ENCODE data around the gene SLC29A3.
"Not testable (repeated sequence)": the region's sequence is repeated elsewhere in the genome, so short reads cannot be mapped to it uniquely, and the experiment has no call there.

The SLC29A3 gene

DNA sequence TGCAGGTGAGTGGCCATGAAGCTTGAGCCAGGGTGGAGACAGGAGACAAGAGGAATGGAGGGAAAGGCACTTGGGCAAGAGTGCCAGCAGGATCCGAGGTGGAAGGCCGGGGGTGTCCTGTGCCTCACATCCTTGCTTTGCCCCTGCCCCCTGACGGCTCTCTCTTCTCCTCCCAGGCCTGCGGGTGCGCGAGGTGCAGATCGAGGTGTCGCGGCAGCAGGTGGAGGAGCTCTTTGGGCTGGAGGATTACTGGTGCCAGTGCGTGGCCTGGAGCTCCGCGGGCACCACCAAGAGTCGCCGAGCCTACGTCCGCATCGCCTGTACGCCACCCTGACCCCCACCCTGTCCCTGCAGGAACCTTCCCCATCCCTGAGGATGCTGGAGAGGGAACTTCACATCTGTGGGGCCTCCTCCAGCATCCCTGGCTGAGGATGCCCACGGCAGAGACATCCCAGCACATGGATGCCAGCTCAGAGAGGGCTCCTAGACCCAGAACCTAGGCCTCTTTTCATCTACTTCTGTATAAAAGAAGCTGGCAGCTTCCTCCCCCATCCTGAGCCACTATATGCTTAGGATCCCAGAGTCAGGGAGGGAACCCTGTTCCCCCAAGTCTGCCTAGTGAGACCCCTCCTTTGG, 34.4 kb upstream of the SLC29A3 start:
- no peak for DNase-seq

- peak; percentile 59 for DNase-seq
These were observed 33.9 kb upstream of the SLC29A3 start for GRCh38 chr10:71285180-71285545.

DNA sequence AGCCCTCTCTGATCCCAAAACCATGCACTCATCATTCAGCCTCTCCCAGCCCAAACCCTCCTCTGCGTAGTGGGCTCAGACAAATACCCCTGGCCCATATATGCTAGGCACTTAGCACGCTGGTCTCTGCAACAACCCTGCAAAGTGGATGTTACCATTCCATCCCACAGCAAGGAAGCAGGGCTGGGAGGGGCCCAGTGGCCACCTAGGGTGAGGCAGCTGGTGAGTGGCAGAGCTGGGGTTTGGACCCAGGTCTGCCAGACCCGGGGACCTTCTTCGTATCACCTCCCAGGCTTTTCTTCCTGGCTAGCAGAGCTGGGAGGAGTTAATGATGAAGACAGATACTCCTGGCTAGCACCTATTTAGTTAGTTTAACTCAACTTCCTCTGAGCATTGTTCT, 33.1 kb upstream of the SLC29A3 start:
- no peak for DNase-seq

- no peak for DNase-seq
These were observed 32.4 kb upstream of the SLC29A3 start for GRCh38 chr10:71286521-71287294.

GRCh38 chr10:71287456-71287855, 31.6 kb upstream of the SLC29A3 start:
- DNase-seq: no peak

DNA sequence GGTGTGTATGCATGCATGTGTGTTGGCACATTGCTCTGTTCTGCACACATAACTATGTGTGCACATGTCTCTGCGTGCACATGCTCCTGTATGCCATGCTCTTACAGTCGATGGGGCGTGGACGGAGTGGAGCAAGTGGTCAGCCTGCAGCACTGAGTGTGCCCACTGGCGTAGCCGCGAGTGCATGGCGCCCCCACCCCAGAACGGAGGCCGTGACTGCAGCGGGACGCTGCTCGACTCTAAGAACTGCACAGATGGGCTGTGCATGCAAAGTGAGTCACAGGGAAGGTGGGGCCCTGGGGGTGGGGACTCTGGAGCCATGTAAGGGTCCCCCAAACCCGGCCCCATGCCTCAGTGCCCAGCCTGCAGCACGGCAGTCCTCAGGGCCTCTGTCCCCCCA, 30.6 kb upstream of the SLC29A3 start:
- no peak for DNase-seq

DNA sequence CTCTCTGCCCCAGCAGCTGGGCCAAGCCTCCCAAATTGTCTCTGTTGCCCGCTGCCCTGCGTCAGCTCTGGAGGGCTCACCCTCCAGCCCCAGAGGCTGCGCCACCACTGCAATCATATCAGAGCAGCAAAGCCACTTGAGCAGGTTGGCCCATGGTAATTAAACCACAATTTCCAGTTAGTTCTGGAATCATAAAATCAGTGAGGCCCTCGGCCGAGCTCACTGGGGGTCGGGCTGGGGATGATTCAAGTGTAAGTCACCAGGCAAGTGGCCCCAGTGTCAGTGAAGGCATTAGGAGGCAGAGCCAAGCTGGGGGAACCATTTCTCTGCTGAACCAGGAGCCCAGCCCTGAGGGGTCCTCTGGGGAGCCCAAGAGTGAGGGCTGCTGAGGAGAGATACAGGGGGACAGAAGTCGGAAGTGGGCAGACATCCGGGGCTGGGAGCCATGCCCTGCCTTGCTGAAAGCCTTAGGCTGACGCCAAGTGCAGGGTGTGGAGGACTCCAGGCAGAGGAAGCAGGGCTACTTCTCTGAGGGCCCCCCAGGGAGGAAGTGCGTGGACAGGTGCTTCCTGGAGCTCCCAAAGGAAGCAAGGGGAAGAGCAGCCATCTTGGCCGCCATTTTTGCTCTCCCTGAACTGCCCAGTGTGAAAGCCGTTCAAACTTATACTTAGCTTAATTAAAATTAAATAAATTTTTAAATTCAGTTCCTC, 29.5 kb upstream of the SLC29A3 start:
- no peak for DNase-seq

DNA sequence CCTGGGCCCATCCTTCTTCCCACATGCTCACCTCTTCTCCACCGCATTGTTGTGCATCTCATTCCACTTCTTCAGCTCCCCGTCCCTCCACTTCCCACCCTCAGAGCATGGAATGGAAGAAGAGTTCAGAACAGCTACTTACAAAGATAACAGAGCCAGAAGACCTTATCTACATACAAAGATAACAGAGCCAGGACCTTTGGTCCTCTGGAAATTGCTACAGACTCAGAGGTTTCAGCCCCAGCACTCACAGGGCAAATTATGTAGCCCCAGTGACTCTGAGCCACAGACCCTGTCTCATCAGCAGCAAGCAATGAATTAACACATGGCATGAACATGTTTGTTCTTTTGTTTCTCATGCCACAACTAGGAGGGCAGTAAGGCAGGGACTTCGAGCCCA, 28.7 kb upstream of the SLC29A3 start:
- DNase-seq: no peak

DNA sequence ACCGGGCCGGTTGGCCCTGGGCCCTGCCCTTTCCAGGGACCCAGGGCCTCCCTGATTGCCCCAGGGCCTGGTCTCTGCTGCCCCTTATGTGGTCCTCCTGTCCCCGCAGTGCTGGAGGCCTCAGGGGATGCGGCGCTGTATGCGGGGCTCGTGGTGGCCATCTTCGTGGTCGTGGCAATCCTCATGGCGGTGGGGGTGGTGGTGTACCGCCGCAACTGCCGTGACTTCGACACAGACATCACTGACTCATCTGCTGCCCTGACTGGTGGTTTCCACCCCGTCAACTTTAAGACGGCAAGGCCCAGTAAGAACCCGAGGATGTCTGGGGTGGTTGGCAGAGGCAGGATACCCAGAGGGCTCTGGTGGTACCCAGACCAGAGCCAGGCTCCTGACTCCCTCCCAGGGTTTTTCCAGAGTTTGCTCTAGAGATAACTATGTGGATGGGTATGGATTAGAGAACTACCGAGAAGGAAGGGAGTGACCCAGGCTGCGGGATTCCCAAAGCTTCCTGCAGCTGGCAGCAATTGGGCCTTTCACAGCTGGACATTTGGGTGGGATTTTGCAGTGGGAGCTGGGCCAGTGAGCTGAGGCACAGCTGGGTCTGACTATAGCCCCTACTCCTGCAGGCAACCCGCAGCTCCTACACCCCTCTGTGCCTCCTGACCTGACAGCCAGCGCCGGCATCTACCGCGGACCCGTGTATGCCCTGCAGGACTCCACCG, 28.1 kb upstream of the SLC29A3 start:
- DNase-seq: no peak

- DNase-seq: no peak
These were observed 27.5 kb upstream of the SLC29A3 start for GRCh38 chr10:71291528-71291900.

DNA sequence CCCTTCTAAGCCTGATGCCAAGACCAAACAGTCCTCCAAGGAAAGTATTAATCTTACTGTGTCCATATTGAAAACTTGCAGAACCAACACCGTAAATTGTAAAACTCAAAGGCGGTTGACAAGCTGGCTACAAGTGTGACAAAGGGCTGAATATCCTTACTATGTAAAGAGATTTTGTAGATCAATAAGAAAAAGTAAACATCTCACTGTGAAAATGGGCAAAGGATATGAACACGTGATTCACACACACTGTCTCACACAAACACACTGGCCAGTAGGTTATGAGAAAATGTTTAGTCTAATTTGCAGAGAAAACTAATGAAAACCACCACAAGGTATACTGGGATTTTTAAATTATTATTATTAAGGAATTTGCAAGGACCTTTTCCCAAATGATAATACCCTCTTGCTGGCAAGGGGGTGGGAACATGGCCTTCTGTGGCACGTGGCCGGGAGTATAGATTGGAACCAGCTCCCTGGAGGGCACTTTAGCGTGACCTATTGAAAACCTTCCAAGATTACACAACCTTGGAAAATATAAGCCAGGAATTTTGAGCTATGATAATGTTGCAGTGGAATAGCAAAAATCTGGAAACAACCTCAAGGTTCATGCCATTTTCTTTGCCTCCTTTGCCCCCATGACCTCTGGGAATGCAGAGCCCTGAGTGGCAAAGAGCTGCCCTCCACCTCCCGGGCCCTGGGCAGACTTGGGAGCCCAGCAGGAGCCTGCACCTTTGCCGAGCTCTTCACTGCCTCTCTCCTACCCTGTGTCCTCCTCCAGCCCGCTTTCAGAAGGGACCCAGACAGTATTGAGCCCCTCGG, 26.2 kb upstream of the SLC29A3 start:
- no peak for DNase-seq

GRCh38 chr10:71293446-71294084, 25.5 kb upstream of the SLC29A3 start:
- peak; percentile 46 for DNase-seq

DNA sequence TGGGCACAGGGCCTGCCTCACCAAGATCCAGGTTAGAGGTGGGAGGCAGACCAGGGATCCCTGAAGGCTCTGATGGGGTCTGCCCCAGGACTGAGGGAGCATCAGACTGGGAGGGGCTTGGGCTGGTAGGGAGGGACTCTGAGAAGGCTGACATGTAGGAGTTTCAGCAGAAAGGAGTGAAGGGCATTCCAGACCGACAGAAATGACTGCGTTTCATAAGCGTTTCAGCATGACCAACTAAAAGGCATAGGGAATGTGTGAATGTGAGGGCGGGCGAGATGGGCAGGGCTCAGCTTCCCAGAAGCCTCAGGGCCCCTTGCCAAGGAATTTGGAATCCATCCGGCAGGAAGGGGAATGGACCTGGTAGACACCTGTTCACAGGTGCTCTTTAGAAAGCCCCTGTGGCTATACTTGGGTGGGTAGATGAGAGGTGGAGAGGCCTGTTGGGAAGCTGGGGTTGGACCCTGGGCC, 24.9 kb upstream of the SLC29A3 start:
- DNase-seq: no peak

DNA sequence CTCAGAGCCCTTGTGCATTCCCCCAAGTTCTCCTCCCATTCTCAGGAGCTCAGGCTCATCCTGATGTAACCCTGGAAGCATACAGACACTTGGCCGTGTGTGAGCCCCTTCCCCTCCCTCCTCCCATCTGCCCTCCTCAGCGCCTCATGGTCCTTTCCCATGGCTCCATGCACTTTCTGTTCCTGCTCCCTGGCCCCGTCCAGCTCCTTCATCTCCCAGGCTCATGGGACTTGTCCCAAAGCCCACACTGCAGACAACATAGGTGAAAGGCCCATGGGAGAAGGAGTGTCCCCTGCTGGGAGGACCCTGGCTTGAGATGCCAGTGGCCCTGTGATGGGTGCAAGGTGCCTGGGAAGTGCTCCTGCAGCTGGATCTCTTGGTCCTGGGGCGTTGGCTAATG, 24.2 kb upstream of the SLC29A3 start:
- no peak for DNase-seq

DNA sequence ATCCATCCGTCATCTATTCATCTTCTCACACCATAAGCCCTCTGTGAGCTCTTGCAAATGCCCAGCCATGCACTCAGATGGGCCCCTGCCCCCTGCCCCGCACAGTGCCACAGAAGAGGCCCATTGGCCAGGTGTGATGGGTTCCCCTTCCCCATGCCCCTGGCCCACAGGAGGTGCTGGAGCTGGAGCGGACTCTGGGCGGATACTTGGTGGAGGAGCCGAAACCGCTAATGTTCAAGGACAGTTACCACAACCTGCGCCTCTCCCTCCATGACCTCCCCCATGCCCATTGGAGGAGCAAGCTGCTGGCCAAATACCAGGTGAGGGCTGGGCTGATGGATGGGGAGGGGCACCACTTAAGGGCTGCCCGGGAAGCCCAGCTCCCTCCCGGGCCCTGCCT, 23.4 kb upstream of the SLC29A3 start:
- DNase-seq: no peak

DNA sequence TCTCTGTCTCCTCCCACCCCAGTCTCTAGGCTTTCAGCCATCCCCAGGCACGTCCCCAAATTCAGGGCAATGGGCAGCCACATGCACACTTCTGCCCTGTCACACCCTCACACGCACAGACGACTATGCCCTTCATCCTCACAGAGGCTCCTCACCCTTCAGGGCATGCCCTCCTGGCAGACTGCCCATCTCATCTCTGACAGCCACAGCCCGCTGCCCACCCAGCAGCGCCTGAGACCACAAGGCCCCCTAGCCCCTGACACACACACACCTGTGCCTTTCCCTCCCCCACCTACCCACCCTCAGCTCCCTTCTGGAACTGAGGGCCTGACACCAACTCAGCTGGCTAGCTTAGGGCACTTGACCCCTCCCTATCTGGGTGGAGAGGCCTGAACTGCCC, 23.0 kb upstream of the SLC29A3 start:
- no peak for DNase-seq

DNA sequence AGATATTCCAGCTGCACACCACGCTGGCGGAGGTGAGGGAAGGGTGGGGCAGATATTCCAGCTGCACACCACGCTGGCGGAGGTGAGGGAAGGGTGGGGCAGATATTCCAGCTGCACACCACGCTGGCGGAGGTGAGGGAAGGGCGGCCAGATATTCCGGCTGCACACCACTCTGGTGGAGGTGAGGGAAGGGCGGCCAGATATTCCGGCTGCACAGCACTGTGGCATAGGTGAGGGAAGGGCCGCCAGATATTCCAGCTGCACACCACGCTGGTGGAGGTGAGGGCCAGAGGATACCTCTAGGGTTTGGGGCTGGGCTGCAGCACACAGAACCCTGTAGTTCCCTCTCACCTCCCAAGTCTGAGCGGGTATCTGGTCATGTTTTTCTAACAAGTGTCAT, 22.2 kb upstream of the SLC29A3 start:
- not testable (repeated sequence) for DNase-seq

DNA sequence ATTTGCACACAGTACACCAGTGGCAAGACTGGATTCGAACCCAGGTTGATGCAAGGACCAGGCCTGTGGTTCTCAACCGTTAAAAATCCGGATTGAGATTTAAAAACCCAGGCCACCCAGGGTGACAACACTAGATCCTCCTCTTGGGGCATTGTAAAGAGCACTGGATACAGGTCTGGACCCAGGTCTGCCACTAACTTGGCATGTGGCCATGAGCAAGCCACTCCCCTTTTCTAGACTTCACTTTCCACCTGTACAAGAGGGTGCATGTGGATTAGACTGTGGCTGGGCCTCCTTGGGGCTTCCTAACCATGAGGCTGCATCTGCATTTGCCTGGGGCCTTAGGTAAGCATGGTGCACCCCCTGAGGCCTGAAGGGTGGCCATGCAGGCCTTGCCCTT, 21.7 kb upstream of the SLC29A3 start:
- DNase-seq: peak; percentile 28

- DNase-seq: no peak
These were observed 19.8 kb upstream of the SLC29A3 start for GRCh38 chr10:71299071-71299785.

GRCh38 chr10:71300555-71301370, 18.3 kb upstream of the SLC29A3 start:
- peak; percentile 64 for DNase-seq
